Measurements from ENCODE around the gene PELI2.

DNA sequence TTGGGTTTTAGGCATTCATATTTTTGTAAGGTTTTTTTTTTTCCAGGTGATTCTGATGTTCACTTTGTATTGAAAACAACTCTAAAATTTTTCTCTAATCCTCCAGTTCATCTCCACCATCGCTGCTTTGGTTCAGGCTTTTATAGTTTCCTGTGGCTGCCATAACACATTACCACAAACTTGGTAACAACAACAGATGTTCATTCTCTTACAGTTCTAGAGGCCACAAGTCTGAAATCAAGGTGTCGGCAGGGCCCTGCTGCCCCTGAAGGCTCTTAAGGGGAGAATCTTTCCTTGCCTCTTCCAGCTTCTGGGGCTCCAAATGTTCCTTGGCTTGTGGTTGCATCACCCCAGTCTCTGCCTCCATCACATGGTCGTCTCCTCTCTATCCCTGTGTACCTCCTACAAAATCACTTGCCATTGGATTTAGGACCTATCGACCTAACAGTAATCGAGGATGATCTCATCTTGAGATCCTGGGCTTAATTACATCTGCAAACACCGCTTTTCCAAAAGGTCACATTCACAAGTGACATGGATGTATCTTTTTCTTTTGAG lies 55.2 kb downstream of the PELI2 start:
- TF ChIP-seq, protein P1, sequence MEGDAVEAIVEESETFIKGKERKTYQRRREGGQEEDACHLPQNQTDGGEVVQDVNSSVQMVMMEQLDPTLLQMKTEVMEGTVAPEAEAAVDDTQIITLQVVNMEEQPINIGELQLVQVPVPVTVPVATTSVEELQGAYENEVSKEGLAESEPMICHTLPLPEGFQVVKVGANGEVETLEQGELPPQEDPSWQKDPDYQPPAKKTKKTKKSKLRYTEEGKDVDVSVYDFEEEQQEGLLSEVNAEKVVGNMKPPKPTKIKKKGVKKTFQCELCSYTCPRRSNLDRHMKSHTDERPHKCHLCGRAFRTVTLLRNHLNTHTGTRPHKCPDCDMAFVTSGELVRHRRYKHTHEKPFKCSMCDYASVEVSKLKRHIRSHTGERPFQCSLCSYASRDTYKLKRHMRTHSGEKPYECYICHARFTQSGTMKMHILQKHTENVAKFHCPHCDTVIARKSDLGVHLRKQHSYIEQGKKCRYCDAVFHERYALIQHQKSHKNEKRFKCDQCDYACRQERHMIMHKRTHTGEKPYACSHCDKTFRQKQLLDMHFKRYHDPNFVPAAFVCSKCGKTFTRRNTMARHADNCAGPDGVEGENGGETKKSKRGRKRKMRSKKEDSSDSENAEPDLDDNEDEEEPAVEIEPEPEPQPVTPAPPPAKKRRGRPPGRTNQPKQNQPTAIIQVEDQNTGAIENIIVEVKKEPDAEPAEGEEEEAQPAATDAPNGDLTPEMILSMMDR (IDR thresholded peaks at IDR 0.05 in 4 of 5, conservative IDR thresholded peaks at IDR 0.05 in 1 of 5), result no peak
- no peak for TF ChIP-seq POLR2A (IDR thresholded peaks at IDR 0.05)
